BLaER1 treated with 17β-estradiol and CSF1 and Interleukin-3, amounts not matched to agents 10 nM and 100 nM (cell line): Measurements from ENCODE around the gene FBRS.
"Not testable (repeated sequence)": the region's sequence is repeated elsewhere in the genome, so short reads cannot be mapped to it uniquely, and the experiment has no call there.

ENCODE experiments used
- H3K27ac ChIP-seq, 11 experiments: shearing (Covaris generic); formaldehyde crosslinking; 2 replicates each; pipeline ENCODE4 v1.8.1; 2022
- H3K27me3 ChIP-seq, 11 experiments: shearing (Covaris generic); formaldehyde crosslinking; 2 replicates each; pipeline ENCODE4 v1.8.1; 2022
- H3K36me3 ChIP-seq, 11 experiments: shearing (Covaris generic); formaldehyde crosslinking; 2 replicates each; pipeline ENCODE4 v1.8.1; 2022
- H3K4me1 ChIP-seq, 10 experiments: shearing (Covaris generic); formaldehyde crosslinking; 2 replicates each; pipeline ENCODE4 v1.8.1; 2022
- H3K4me2 ChIP-seq, 11 experiments: shearing (Covaris generic); formaldehyde crosslinking; 2 replicates each; pipeline ENCODE4 v1.8.1; 2022
- H3K4me3 ChIP-seq, 10 experiments: shearing (Covaris generic); formaldehyde crosslinking; 2 replicates each; pipeline ENCODE4 v1.8.1; 2022
- H3K9ac ChIP-seq, 11 experiments: shearing (Covaris generic); formaldehyde crosslinking; 2 replicates each; pipeline ENCODE4 v1.8.1; 2022
- H3K9me3 ChIP-seq, 11 experiments: shearing (Covaris generic); formaldehyde crosslinking; replicated peaks in 1 of 11; 2 replicates each; pipeline ENCODE4 v1.8.1; 2022
- H4K20me1 ChIP-seq, 11 experiments: shearing (Covaris generic); formaldehyde crosslinking; 2 replicates each; pipeline ENCODE4 v1.8.1; 2022
- Cebpa-rat ChIP-seq, 11 experiments: shearing (Covaris generic); IDR thresholded peaks; 2 replicates each; pipeline ENCODE4 v1.8.1; 2022

Gene FBRS

DNA sequence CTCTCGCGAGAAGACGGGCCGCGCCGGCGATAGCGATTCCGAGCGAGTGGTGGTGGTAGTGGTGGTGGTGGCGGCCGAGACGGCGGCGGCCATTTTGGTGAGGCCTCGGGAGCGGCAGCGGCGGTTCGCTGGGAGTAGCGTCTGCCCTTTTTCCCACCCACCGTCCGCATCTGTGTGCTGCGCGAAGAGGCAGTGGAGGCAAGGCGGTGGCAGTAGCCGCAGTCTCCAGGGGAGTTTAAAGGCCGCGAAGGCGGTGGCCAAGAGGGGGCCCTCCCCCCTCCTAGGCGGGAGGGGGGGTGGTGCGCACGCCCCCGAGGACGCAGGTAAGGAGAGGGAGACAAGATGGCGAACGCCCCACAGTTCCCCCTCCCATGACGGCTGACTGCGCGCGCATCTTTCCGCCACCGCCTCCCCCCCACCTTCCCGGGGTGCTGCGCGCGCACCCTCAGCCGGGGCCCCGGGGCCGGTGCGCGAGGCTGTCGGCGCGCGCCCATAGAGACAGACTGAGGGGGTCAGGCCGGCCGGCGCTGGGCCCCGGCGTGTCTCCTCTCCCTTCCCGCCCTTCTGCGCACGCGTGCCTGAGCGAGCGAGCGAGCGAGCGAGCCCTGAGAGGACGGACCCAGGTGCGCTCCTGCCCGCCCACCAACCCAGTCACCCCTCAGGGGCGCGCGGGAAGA, 40.0 kb downstream of the FBRS start:
- Histone ChIP-seq H3K36me3 (peaks cover 33 to 39% (median 35%) of the 10 kb centered on the region in 11 experiments), H3K27ac (peak overlapping the region; percentile 98 to 100 (median 99))
- TF ChIP-seq Cebpa-rat (IDR thresholded peaks at IDR 0.05) = no peak

GRCh38 chr16:30698816-30699614, 40.8 kb downstream of the FBRS start, which contains the start of gene SRCAP:
Gene SRCAP (plus strand): TSS chr16:30699171. CDS start chr16:30700825, 1,654 bp downstream.
- H4K20me1 ChIP-seq = peaks cover 22 to 45% (median 33%) of the 10 kb centered on the region in 11 experiments; a peak in 20 of 22 replicates
- peaks cover 40 to 52% (median 46%) of the 10 kb centered on the region in 10 experiments for H3K4me1 ChIP-seq
- peak within 1 kb of the TSS; percentile 98 to 100 (median 99) for H3K27ac ChIP-seq
- H3K4me2 ChIP-seq = peak within 1 kb of the TSS; percentile 84 to 100 (median 94)
- TF ChIP-seq Cebpa-rat (IDR thresholded peaks at IDR 0.05) = no peak
- H3K9me3 ChIP-seq = no peaks in the 10 kb centered on the region
- no peaks in the 10 kb centered on the region for H3K27me3 ChIP-seq
- peaks cover 40 to 47% (median 42%) of the 10 kb centered on the region in 11 experiments for H3K36me3 ChIP-seq
- peak within 1 kb of the TSS; percentile 84 to 99 (median 90) for H3K4me3 ChIP-seq
- H3K9ac ChIP-seq = peak within 1 kb of the TSS; percentile 97 to 100 (median 99)

More for the DNA sequence above, 40.0 kb downstream of the FBRS start:
- Histone ChIP-seq H3K9ac (peak overlapping the region; percentile 97 to 100 (median 99)), H4K20me1 (peaks cover 22 to 42% (median 31%) of the 10 kb centered on the region in 11 experiments; a peak in 20 of 22 replicates), H3K27me3 (no peaks in the 10 kb centered on the region), H3K4me3 (peak overlapping the region; percentile 84 to 99 (median 90)), H3K4me1 (peaks cover 42 to 58% (median 53%) of the 10 kb centered on the region in 10 experiments), H3K9me3 (no peaks in the 10 kb centered on the region), H3K4me2 (peak overlapping the region; percentile 84 to 100 (median 94))

DNA sequence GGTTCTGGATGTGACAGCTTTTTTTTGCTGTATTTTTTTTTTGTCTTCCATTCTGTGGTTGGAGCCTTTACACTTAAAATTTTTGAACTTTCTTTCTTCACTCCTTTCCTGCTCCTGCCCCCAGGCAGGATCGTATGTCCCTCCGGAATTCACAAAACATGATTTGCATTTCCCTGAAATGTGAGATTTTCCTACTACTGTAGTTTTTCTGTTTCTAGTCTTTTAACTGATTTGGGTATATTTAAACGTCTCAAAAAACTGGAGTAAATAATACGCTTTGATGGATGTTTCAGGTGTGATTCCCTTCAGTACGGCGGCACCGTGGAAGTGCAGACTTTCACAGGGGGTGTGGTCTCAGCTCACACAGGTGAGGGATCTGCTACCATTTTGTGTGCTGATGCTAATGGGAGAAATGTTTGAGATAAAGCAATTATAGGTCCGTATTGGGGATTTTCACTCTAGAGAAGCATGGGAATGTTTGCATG, 41.4 kb downstream of the FBRS start:
- H3K4me2 ChIP-seq = peak overlapping the region; percentile 84 to 100 (median 94)
- H3K4me1 ChIP-seq = peaks cover 34 to 45% (median 39%) of the 10 kb centered on the region in 10 experiments
- peak overlapping the region; percentile 97 to 100 (median 99) for H3K9ac ChIP-seq
- H3K27me3 ChIP-seq = no peaks in the 10 kb centered on the region
- no peak for TF ChIP-seq Cebpa-rat (IDR thresholded peaks at IDR 0.05)
- peak overlapping the region; percentile 84 to 99 (median 90) for H3K4me3 ChIP-seq
- peaks cover 22 to 51% (median 39%) of the 10 kb centered on the region in 11 experiments; a peak in 20 of 22 replicates for H4K20me1 ChIP-seq
- no peaks in the 10 kb centered on the region for H3K9me3 ChIP-seq
- H3K27ac ChIP-seq = peak overlapping the region; percentile 98 to 100 (median 99)
- peaks cover 46 to 53% (median 49%) of the 10 kb centered on the region in 11 experiments for H3K36me3 ChIP-seq

DNA sequence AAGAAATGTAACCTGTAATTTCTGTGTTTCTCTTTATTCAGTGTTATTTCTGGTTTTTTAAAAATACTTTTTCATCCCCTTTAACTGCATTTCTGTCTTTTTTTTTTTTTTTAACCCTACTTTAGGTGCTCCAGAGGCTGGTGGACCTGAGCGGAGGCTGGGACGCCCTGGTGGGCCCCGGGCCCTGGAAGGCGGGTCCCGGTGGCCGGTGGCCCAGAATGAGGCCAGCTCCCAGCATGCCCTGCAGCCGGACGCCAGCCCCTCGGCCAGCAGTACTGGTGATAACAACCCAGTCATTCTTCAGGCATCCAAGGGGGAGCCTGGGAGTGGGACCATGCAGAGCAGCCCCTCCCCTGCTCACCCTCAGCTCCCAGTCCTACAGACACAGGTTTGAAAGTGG, 42.3 kb downstream of the FBRS start:
- H3K9ac ChIP-seq = peak overlapping the region in 7 of 11 experiments; percentile 27 to 100 (median 44); a peak in 8 of 22 replicates
- peaks cover 25 to 37% (median 31%) of the 10 kb centered on the region in 10 experiments for H3K4me1 ChIP-seq
- no peak for TF ChIP-seq Cebpa-rat (IDR thresholded peaks at IDR 0.05)
- H3K36me3 ChIP-seq = peaks cover 55 to 61% (median 57%) of the 10 kb centered on the region in 11 experiments
- no peaks in the 10 kb centered on the region for H3K9me3 ChIP-seq
- no peaks in the 10 kb centered on the region for H3K27me3 ChIP-seq
- H3K4me3 ChIP-seq = peak overlapping the region in 1 of 10 experiments; percentile 88; a peak in 2 of 20 replicates
- H4K20me1 ChIP-seq = peaks cover 22 to 60% (median 46%) of the 10 kb centered on the region in 11 experiments; a peak in 20 of 22 replicates
- H3K4me2 ChIP-seq = peak overlapping the region in 10 of 11 experiments; percentile 27 to 100 (median 94); a peak in 14 of 22 replicates
- H3K27ac ChIP-seq = peak overlapping the region in 2 of 11 experiments; percentile 21 to 31; a peak in 2 of 22 replicates

- peaks cover 60 to 66% (median 62%) of the 10 kb centered on the region in 11 experiments for H3K36me3 ChIP-seq
- peak overlapping the region in 9 of 11 experiments; percentile 27 to 100 (median 93); a peak in 10 of 22 replicates for H3K4me2 ChIP-seq
Observed at GRCh38 chr16:30700971-30701370, 42.7 kb downstream of the FBRS start.

GRCh38 chr16:30703071-30703470, 44.8 kb downstream of the FBRS start:
- H3K27me3 ChIP-seq, H3K4me2 ChIP-seq, H3K9ac ChIP-seq, H3K27ac ChIP-seq, H3K4me3 ChIP-seq, H3K9me3 ChIP-seq: not testable (repeated sequence)
- Histone ChIP-seq H3K4me1 (peaks cover 11 to 24% (median 18%) of the 10 kb centered on the region in 10 experiments), H4K20me1 (peaks cover 22 to 83% (median 61%) of the 10 kb centered on the region in 11 experiments; a peak in 21 of 22 replicates), H3K36me3 (peaks cover 81 to 87% (median 83%) of the 10 kb centered on the region in 11 experiments)

More at GRCh38 chr16:30700971-30701370, 42.7 kb downstream of the FBRS start:
- Histone ChIP-seq H4K20me1 (peaks cover 22 to 64% (median 48%) of the 10 kb centered on the region in 11 experiments; a peak in 20 of 22 replicates), H3K9ac (peak overlapping the region in 5 of 11 experiments; percentile 13 to 44 (median 27); a peak in 3 of 22 replicates), H3K4me3 (no peak overlapping the region), H3K27ac (no peak overlapping the region; a peak in 1 of 22 replicates), H3K9me3 (no peaks in the 10 kb centered on the region), H3K4me1 (peaks cover 21 to 32% (median 27%) of the 10 kb centered on the region in 10 experiments), H3K27me3 (no peaks in the 10 kb centered on the region)
- no peak for TF ChIP-seq Cebpa-rat (IDR thresholded peaks at IDR 0.05)

GRCh38 chr16:30703971-30704370, 45.7 kb downstream of the FBRS start:
- TF ChIP-seq Cebpa-rat (IDR thresholded peaks at IDR 0.05) = no peak
- Histone ChIP-seq H3K27me3 (no peaks in the 10 kb centered on the region), H3K36me3 (peaks cover 90 to 96% (median 92%) of the 10 kb centered on the region in 11 experiments), H3K9me3 (no peaks in the 10 kb centered on the region), H4K20me1 (peaks cover 22 to 90% (median 70%) of the 10 kb centered on the region in 11 experiments; a peak in 21 of 22 replicates), H3K4me1 (peaks cover 11 to 24% (median 18%) of the 10 kb centered on the region in 10 experiments), H3K27ac (no peak overlapping the region), H3K9ac (no peak overlapping the region; a peak in 2 of 22 replicates), H3K4me2 (no peak overlapping the region), H3K4me3 (no peak overlapping the region)

GRCh38 chr16:30706046-30706445, 47.8 kb downstream of the FBRS start:
- no peak overlapping the region for H3K4me3 ChIP-seq
- H3K27ac ChIP-seq = no peak overlapping the region
- H3K4me2 ChIP-seq = no peak overlapping the region
- H3K4me1 ChIP-seq = peaks cover 0 to 10% (median 0%) of the 10 kb centered on the region in 10 experiments; a peak in 8 of 20 replicates
- no peak overlapping the region for H3K9ac ChIP-seq
- H3K36me3 ChIP-seq = peaks cover 96 to 100% (median 98%) of the 10 kb centered on the region in 11 experiments
- no peaks in the 10 kb centered on the region for H3K27me3 ChIP-seq
- H4K20me1 ChIP-seq = peaks cover 5 to 88% (median 69%) of the 10 kb centered on the region in 11 experiments; a peak in 21 of 22 replicates
- H3K9me3 ChIP-seq = no peaks in the 10 kb centered on the region
- no peak for TF ChIP-seq Cebpa-rat (IDR thresholded peaks at IDR 0.05)
